ENCODE data around the gene EVA1B. TPM values are rescaled to one million over a fixed set of nuclear protein-coding genes. Genes with fewer than 3 reads are reported as not detected.
A peak's percentile ranks its signal among the peaks of the same experiment; 100 is the strongest.

Gene EVA1B
- total and polyA plus RNA-seq, 2 of the 4 experiments (the other 2 are of a cell fraction), result 49.8 to 64.6 TPM

GRCh38 chr1:36286802-36287201, 36.6 kb downstream of the EVA1B start:
- intact Hi-C loops (cut with micrococcal nuclease), result no loop called here
- CTCF ChIA-PET, result interaction anchor here (1.1 kb wide), 1 partner anchor 138 kb away, joined by 4 read pairs; the partner anchor contains the start of gene TRAPPC3
- POLR2A ChIA-PET (ENCODE audit: unreplicated experiment), result no interaction called here
- no peak overlapping the region for H4K8ac ChIP-seq (ENCODE audit: low read depth in 2 of 2, low read length in 2 of 2)
- H4K91ac ChIP-seq (ENCODE audit: insufficient read depth, low read depth, low read length), result no peak overlapping the region
- no peak overlapping the region for H2BK15ac ChIP-seq (ENCODE audit: low read depth, low read length)
- H3K36me3 ChIP-seq (ENCODE audit: control insufficient read depth, insufficient read depth, low read length), result peaks cover 47% of the 10 kb centered on the region
- in situ Hi-C loops (cut with MboI; ENCODE audit: low sequenced_read_pairs), result loop anchor here (5.0 kb wide), 2 partner anchors 135 to 180 kb away; no protein-coding TSS in a partner anchor
- no peak overlapping the region for H3K4me2 ChIP-seq (ENCODE audit: low read depth, low read length)
- H4K5ac ChIP-seq (ENCODE audit: low read depth, low read length), result no peak overlapping the region
- no peaks in the 10 kb centered on the region for H3K9me1 ChIP-seq (ENCODE audit: insufficient read depth, low read length)
- no peak overlapping the region for H2AFZ ChIP-seq (replicated peaks; ENCODE audit: low read length, poor library complexity)
- dilution Hi-C loops (cut with HindIII; ENCODE audit: low sequenced_read_pairs, unreplicated experiment), result no loop called here
- H2BK20ac ChIP-seq (ENCODE audit: low read depth, low read length), result no peak overlapping the region
- H2BK120ac ChIP-seq (ENCODE audit: low read depth, low read length), result no peak overlapping the region
- ATAC-seq (ENCODE audit: low read depth), result no peak
- TSS peak; percentile 91 for BruUV-seq (replicated peaks)
- no peak overlapping the region for H2BK5ac ChIP-seq (ENCODE audit: low read depth, low read length, poor library complexity, severe bottlenecking)
- no peaks in the 10 kb centered on the region for H3K9me3 ChIP-seq (ENCODE audit: control insufficient read depth, insufficient read depth, low read length)
- H3K79me1 ChIP-seq (ENCODE audit: low read depth in 1 of 2, low read length in 2 of 2), result peaks cover 42% of the 10 kb centered on the region in 2 experiments
- TF ChIP-seq SMC3 (IDR thresholded peaks at IDR 0.05; ENCODE audit: low read depth, low read length), result no peak
- TF ChIP-seq RCOR1 (IDR thresholded peaks at IDR 0.05; ENCODE audit: insufficient replicate concordance, low read length), result no peak
- TF ChIP-seq MAFK (IDR thresholded peaks at IDR 0.05; ENCODE audit: low read depth, low read length), result no peak
- TF ChIP-seq CHD1 (IDR thresholded peaks at IDR 0.05; ENCODE audit: low read depth, low read length), result no peak
- TF ChIP-seq CEBPB (IDR thresholded peaks at IDR 0.05; ENCODE audit: low read depth, low read length), result no peak
- no peak for TF ChIP-seq NFE2L2 (IDR thresholded peaks at IDR 0.05; ENCODE audit: low read depth, low read length)
- H3K4me3 ChIP-seq (ENCODE audit: insufficient read depth, low read depth, low read length), result no peak overlapping the region
- 100% methylated on average over 3 of the region's 13 CpGs; no CpG with 5 or more reads in 1 of the 2 experiments for WGBS, 2 experiments (ENCODE audit: extremely low coverage in 2 of 2, insufficient read length in 1 of 2)
- H3K4ac ChIP-seq (ENCODE audit: low read depth, low read length), result no peak overlapping the region
- no peak overlapping the region for H3K56ac ChIP-seq (ENCODE audit: extremely low read depth, insufficient read depth, low read length)
- H3K27me3 ChIP-seq (ENCODE audit: control insufficient read depth, insufficient read depth, low read length), result no peaks in the 10 kb centered on the region
- no peak overlapping the region for H3K9ac ChIP-seq (ENCODE audit: low read depth, low read length)
- no peak overlapping the region for H3K23ac ChIP-seq (ENCODE audit: low read depth, low read length)
- no peak overlapping the region for H3K14ac ChIP-seq (replicated peaks; ENCODE audit: low read depth, low read length)
- peaks cover 7% of the 10 kb centered on the region for H3K4me1 ChIP-seq (ENCODE audit: control insufficient read depth, insufficient read depth, low read length)
- peaks cover 18% of the 10 kb centered on the region for H4K20me1 ChIP-seq (ENCODE audit: insufficient read depth, low read length)
- no peak overlapping the region for H2AK5ac ChIP-seq (ENCODE audit: low read depth, low read length)
- H3K18ac ChIP-seq (ENCODE audit: low read depth, low read length), result no peak overlapping the region
- H3K27ac ChIP-seq (ENCODE audit: insufficient read depth, low read length), result no peak overlapping the region
- H2AK9ac ChIP-seq (replicated peaks; ENCODE audit: low read depth, low read length, poor library complexity), result no peak overlapping the region
- DNase-seq, result no peak

Measured in IMR-90 (cell line).